Measurements from ENCODE around the gene MED20. TPM values are rescaled to one million over a fixed set of nuclear protein-coding genes. Genes with fewer than 3 reads are reported as not detected.

MED20 gene
- polyA plus RNA-seq, 1 donor (not counting 4 experiments of a cell fraction or from before 2014, with no cell fraction given) = 37.5 TPM

- DNase-seq (ENCODE audit: low read depth, low spot score) (no peak), FAIRE-seq (no peak)
- Histone ChIP-seq H4K20me1 (ENCODE audit: control insufficient read depth, extremely low read depth, insufficient read depth, low read length) (no peaks in the 10 kb centered on the region), H3K9ac (ENCODE audit: control insufficient read depth, extremely low read depth, insufficient read depth, low read length) (no peak overlapping the region), H3K4me2 (ENCODE audit: control insufficient read depth, extremely low read depth, insufficient read depth, low read depth, low read length) (no peak overlapping the region), H3K27ac (ENCODE audit: control insufficient read depth, insufficient read depth, low read length) (no peak overlapping the region), H3K79me2 (ENCODE audit: control insufficient read depth, insufficient read depth, low read length) (peaks cover 21% of the 10 kb centered on the region), H3K4me1 (ENCODE audit: control insufficient read depth, extremely low read depth, insufficient read depth, low read length) (peaks cover 19% of the 10 kb centered on the region), H3K9me3 (ENCODE audit: control insufficient read depth, low read depth, low read length) (no peaks in the 10 kb centered on the region), H3K9me1 (ENCODE audit: control insufficient read depth, extremely low read depth, insufficient read depth, low read length) (no peaks in the 10 kb centered on the region), H3K36me3 (ENCODE audit: control insufficient read depth in 2 of 2, extremely low read depth in 1 of 2, insufficient read depth in 2 of 2, low read length in 2 of 2) (peaks cover 44 to 49% of the 10 kb centered on the region in 2 experiments), H3K4me3 (ENCODE audit: control insufficient read depth in 2 of 3, extremely low read depth in 1 of 3, insufficient read depth in 2 of 3, low read depth in 1 of 3, low read length in 3 of 3) (no peak overlapping the region), H2AFZ (ENCODE audit: control insufficient read depth, low read length) (no peak overlapping the region), H3K27me3 (ENCODE audit: control insufficient read depth, extremely low read depth, insufficient read depth, low read length) (no peaks in the 10 kb centered on the region)
- dilution Hi-C loops (cut with MboI; ENCODE audit: extremely low pct_ligation_motif_present, low sequenced_read_pairs) = no loop called here
- TF ChIP-seq CTCF (optimal IDR thresholded peaks at IDR 0.05 in 1 of 3, IDR thresholded peaks at IDR 0.05 in 1 of 3, conservative IDR thresholded peaks at IDR 0.05 in 1 of 3; ENCODE audit: extremely low read depth in 1 of 3, insufficient read depth in 2 of 3, low read length in 3 of 3) (no peak), EZH2 (IDR thresholded peaks at IDR 0.05; ENCODE audit: low read length) (no peak)
Observed at GRCh38 chr6:41935193-41935574, 14.2 kb upstream of the MED20 start.

GRCh38 chr6:41934278-41935192, 13.6 kb upstream of the MED20 start:
- TF ChIP-seq CTCF (optimal IDR thresholded peaks at IDR 0.05 in 1 of 3, IDR thresholded peaks at IDR 0.05 in 1 of 3, conservative IDR thresholded peaks at IDR 0.05 in 1 of 3; ENCODE audit: extremely low read depth in 1 of 3, insufficient read depth in 2 of 3, low read length in 3 of 3) = no peak
- no peak for TF ChIP-seq EZH2 (IDR thresholded peaks at IDR 0.05; ENCODE audit: low read length)
- H2AFZ ChIP-seq (ENCODE audit: control insufficient read depth, low read length) = no peak overlapping the region
- DNase-seq (ENCODE audit: low read depth, low spot score) (no peak), FAIRE-seq (no peak)
- H3K9me3 ChIP-seq (ENCODE audit: control insufficient read depth, low read depth, low read length) = no peaks in the 10 kb centered on the region
- no peaks in the 10 kb centered on the region for H4K20me1 ChIP-seq (ENCODE audit: control insufficient read depth, extremely low read depth, insufficient read depth, low read length)
- H3K9ac ChIP-seq (ENCODE audit: control insufficient read depth, extremely low read depth, insufficient read depth, low read length) = no peak overlapping the region
- H3K27me3 ChIP-seq (ENCODE audit: control insufficient read depth, extremely low read depth, insufficient read depth, low read length) = no peaks in the 10 kb centered on the region
- H3K4me2 ChIP-seq (ENCODE audit: control insufficient read depth, extremely low read depth, insufficient read depth, low read depth, low read length) = no peak overlapping the region
- H3K4me1 ChIP-seq (ENCODE audit: control insufficient read depth, extremely low read depth, insufficient read depth, low read length) = peaks cover 13% of the 10 kb centered on the region
- dilution Hi-C loops (cut with MboI; ENCODE audit: extremely low pct_ligation_motif_present, low sequenced_read_pairs) = no loop called here
- H3K79me2 ChIP-seq (ENCODE audit: control insufficient read depth, insufficient read depth, low read length) = peaks cover 18% of the 10 kb centered on the region
- no peak overlapping the region for H3K27ac ChIP-seq (ENCODE audit: control insufficient read depth, insufficient read depth, low read length)
- H3K36me3 ChIP-seq (ENCODE audit: control insufficient read depth in 2 of 2, extremely low read depth in 1 of 2, insufficient read depth in 2 of 2, low read length in 2 of 2) = peaks cover 50 to 56% of the 10 kb centered on the region in 2 experiments
- no peak overlapping the region for H3K4me3 ChIP-seq (ENCODE audit: control insufficient read depth in 2 of 3, extremely low read depth in 1 of 3, insufficient read depth in 2 of 3, low read depth in 1 of 3, low read length in 3 of 3)
- H3K9me1 ChIP-seq (ENCODE audit: control insufficient read depth, extremely low read depth, insufficient read depth, low read length) = no peaks in the 10 kb centered on the region
